SH-SY5Y (cell line): Measurements from ENCODE around the gene APBB1IP.

Source experiments
- GATA2 ChIP-seq: IDR thresholded peaks from 2 replicates; pipeline ENCODE4 v1.6.1; 2011; ENCODE audit warnings: mild to moderate bottlenecking, low read depth, low read length
- GATA3 ChIP-seq: IDR thresholded peaks from 2 replicates; pipeline ENCODE4 v1.6.1; 2011; ENCODE audit warnings: low read depth, mild to moderate bottlenecking, low read length, moderate library complexity

Gene APBB1IP

GRCh38 chr10:26435852-26436251 lies 2.3 kb upstream of the APBB1IP start:
- TF ChIP-seq GATA3 = no peak
- TF ChIP-seq GATA2 = no peak

DNA sequence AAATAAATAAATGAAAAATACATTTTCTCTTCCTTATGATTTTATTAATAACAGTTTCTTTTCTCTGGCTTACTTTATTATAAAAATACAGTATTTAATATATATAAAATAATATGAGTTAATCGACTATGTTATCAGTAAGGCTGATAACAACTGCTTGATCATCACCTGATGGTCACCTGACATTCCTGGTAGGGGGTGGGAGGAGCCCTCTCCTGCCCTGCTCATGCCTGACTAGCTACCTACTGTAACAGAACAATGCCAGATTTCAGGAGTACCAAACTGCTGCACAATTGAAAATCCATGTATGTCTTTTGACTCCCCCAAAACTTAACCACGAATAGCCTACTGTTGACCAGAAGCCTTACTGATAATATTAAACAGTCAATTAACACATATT lies 1.3 kb upstream of the APBB1IP start:
- TF ChIP-seq GATA3 = no peak
- TF ChIP-seq GATA2 = no peak

DNA sequence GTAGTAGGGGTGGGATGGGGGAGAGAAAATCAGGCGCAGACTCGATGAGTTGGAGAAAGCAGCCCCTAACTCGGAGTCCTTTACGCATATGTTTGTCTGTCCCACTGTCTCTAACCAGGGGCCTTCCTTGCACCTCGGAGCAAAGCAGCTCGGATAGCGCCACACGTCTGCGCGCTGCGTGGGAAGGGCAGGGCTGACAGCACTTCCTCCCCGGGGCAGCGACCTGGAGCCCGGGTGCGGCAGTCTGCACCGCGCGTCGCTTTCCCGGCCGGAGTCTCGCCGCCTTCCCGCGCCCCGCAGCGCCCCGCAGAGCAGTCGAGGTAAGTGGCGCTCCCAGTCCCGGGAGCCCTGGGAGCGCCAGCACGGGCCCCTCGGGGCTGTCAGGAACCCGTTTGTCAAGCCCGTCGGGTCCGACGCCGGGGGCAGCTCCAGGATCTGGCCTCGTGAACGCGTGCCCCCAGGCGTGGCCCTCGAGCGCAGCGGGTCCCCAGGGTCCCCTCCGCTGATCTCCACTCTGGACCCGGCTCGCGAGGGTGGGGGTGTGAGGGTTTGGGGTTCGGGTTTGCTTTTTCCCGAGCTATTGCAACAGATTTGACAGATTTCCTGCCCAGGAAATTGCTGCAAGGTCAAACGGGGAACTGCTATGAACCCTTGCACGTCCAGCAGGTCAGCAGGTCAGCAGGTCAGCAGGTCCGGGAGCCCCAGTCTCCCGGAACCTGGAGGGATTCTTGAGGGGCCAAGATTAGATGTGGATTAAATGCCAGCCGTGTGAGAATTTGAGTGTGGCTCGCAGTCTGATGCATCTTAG lies 597 bp downstream of the APBB1IP start:
- no peak for TF ChIP-seq GATA2
- TF ChIP-seq GATA3 = no peak

- TF ChIP-seq GATA3 (no peak), GATA2 (no peak)
These were observed 1.4 kb downstream of the APBB1IP start for GRCh38 chr10:26439406-26440087.

- TF ChIP-seq GATA2 = no peak
- no peak for TF ChIP-seq GATA3
These were observed 1.9 kb downstream of the APBB1IP start for GRCh38 chr10:26440088-26440470.

DNA sequence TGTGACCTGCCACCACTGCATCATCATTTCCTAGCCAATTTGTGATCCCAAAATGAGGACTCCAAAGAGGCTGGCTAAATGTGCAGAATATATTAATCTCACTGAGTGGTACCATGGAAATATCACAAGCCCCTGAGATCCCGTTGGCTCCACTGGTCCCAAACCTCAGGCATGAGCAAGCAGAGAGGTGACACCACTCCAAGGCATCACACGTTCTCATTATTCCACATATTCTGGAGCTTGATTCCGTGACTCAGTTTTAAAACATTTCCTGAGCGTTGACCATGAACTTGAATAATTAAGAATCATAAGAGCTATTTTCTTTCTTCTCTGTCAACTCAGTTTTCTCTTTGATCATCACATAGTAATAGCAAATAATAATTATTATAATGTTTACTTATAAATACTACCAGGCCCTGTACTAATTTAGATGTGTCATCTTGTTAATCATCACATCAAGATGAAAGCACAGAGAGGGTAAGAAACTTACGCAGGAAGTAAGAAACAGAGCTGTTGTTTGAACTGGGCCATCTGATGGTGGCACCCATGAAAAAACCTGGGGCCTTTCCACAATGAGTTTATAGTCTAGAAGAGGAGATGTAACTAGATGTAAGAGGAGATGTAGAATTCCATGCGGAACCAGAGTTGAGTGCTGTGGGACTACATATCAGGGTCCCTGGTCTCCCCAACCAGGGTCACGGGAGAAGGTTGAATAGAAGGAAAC lies 3.5 kb downstream of the APBB1IP start:
- TF ChIP-seq GATA2 (no peak), GATA3 (no peak)

- no peak for TF ChIP-seq GATA2
- TF ChIP-seq GATA3 = no peak
These were observed 7.4 kb downstream of the APBB1IP start for GRCh38 chr10:26445411-26446031.

GRCh38 chr10:26446258-26446657 lies 8.1 kb downstream of the APBB1IP start:
- no peak for TF ChIP-seq GATA2
- no peak for TF ChIP-seq GATA3

DNA sequence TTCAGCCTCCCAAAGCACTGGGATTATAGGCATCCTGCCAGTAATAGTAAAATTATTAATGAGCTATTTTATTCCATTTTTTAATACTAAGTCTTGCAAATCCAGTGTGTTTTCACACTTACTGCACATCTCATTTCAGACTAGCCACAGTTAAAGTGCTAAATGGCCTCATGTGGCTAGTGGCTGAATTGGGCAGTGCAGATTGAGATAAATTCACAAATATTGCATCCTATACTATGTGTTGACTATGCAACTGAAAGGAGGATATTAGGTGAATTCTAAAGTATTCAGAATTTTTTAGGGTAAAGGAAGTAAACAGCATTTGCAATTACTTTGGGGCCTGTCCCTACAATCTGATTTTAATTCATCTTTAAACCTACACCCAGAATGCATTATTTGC lies 10.2 kb downstream of the APBB1IP start:
- TF ChIP-seq GATA3 = no peak
- no peak for TF ChIP-seq GATA2

DNA sequence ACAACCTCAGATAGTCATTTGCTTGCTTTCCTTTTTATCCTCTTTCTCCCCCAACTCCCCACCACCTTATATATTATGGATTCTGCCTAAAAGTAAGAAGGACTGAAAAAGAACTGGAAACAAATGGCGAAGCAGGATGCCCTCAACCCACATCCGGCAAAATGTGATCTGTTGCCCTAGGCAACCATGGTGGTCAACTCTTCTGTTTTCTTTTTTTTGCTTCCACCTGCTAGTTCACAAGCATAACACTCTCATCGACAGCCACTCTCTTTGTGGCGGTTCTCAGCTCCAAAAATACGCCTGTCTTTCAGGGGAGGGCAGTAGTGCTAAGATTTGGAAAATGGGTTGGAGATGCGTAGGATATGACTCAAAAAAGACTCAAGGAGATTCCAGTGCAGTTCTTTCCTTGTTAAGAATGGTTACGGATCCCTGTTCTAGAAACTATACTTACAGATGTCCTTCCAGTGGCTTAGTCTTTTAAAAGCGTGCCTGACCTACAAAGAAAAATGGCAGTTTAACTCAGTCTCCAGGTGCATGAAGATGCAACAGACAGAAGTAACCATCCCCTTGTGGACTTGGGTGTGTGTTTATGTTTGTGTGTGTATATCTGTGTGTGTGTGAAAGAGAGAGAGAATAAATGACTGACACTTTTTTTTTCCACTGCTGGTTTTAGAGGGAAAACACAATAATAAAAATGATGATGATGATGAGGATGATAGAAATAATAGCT lies 10.7 kb downstream of the APBB1IP start:
- TF ChIP-seq GATA3 = no peak
- TF ChIP-seq GATA2 = no peak

- TF ChIP-seq GATA3 (no peak), GATA2 (no peak)
These were observed 11.6 kb downstream of the APBB1IP start for GRCh38 chr10:26449726-26450125.

GRCh38 chr10:26451903-26452302 lies 13.8 kb downstream of the APBB1IP start:
- TF ChIP-seq GATA3 = no peak
- TF ChIP-seq GATA2 = no peak

DNA sequence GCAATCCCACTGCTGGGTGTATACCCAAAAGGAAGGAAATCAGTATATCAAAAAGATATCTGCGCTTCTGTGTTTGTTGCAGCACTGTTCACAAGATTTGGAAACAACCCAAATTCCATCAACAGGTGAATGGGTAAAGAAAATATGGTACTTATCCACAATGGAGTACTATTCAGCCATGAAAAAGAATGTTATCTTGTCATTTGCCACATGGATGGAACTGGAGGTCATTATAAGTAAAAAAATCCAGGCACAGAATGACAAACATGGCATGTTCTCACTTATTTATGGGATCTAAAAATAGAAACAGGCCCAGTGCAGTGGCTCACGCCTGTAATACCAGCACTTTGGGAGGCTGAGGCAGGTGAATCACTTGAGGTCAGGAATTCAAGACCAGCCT lies 15.7 kb downstream of the APBB1IP start:
- TF ChIP-seq GATA2 = no peak
- no peak for TF ChIP-seq GATA3
